ENCODE results near the gene LMTK3.

DNA sequence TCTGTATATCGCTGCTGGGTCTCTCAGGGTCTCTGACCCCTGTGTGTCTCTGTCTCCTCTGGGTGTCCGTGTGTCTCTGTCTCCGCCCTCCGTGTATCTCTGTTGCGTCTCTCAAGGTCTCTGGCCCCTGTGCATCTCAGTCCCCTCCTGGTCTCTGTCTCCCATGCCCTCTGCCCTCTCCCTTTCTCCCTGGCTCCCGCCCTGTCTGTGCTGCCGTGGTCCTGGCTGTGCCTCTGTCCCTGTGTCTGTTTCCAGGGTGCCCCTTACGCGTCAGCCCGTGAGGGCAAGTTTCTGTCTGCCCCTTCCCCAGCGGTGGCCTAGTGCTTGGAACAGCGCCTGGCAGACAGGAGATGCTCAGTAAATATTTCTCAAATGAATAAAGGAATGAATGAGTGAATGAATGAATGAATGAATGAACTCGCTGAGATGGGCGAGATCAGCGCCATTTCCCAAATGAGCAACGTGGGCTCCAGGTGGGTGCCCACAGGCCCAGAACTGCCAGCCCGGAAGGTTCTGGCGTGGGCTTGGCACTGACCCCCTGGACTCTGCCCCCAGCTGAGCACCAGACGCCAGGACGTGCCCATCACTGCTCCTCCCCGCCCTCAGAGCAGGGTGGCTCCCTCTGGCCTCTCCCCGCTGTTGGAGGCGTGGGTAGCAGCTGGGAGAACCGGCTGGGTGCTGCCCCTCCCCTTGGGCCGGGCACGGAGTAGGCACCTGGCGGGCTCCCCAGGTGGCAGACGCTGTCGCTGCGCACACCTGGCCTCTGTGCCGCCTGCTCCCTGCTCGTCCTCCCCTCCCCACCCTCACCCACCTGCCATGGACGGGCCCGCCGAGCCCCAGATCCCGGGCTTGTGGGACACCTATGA lies 40.0 kb upstream of the LMTK3 start, which contains the start of gene SULT2B1:
- TF ChIP-seq PCBP2 (IDR thresholded peaks at IDR 0.05; ENCODE audit: low read depth, low read length, poor library complexity, severe bottlenecking) (no peak), POLR2A (conservative IDR thresholded peaks at IDR 0.05) (no peak), PRPF4 (IDR thresholded peaks at IDR 0.05; ENCODE audit: insufficient read depth, low read depth, low read length, poor library complexity, severe bottlenecking) (no peak), TBL1XR1 (IDR thresholded peaks at IDR 0.05; ENCODE audit: low read length in 2 of 2) (no peak), SIN3A (IDR thresholded peaks at IDR 0.05; ENCODE audit: borderline replicate concordance in 2 of 2, control insufficient read depth in 1 of 2, low read depth in 2 of 2, low read length in 2 of 2) (no peak)
- TF ChIP-seq, protein P1, sequence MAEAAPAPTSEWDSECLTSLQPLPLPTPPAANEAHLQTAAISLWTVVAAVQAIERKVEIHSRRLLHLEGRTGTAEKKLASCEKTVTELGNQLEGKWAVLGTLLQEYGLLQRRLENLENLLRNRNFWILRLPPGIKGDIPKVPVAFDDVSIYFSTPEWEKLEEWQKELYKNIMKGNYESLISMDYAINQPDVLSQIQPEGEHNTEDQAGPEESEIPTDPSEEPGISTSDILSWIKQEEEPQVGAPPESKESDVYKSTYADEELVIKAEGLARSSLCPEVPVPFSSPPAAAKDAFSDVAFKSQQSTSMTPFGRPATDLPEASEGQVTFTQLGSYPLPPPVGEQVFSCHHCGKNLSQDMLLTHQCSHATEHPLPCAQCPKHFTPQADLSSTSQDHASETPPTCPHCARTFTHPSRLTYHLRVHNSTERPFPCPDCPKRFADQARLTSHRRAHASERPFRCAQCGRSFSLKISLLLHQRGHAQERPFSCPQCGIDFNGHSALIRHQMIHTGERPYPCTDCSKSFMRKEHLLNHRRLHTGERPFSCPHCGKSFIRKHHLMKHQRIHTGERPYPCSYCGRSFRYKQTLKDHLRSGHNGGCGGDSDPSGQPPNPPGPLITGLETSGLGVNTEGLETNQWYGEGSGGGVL (CRISPR knock-in tag; IDR thresholded peaks at IDR 0.05) = no peak
